A673 (cell line): ENCODE results near the gene GNG12. TPM values are rescaled to one million over a fixed set of nuclear protein-coding genes. Genes with fewer than 3 reads are reported as not detected.
A peak's percentile ranks its signal among the peaks of the same experiment; 100 is the strongest.

Source experiments
- BruUV-seq: library from RNA; stranded (reverse); fragments of 400-500 nt; replicated peaks from 2 replicates; lab custom pipeline; 2021; lab: Mats Ljungman, UMichigan
- CTCF ChIA-PET: fragments of 300-600 bp; sonication (Branson Sonifier 250); formaldehyde crosslinking; loops from one replicate; lab custom pipeline; 2022; ENCODE audit warnings: antibody characterized with exemption; lab: Charles Lee
- POLR2A ChIA-PET: fragments of 300-600 bp; sonication (Branson Sonifier 250); formaldehyde crosslinking; loops from one replicate; lab custom pipeline; 2022; ENCODE audit warnings: antibody characterized with exemption; ENCODE audit not compliant: low non-redundant PET; lab: Charles Lee
- DNase-seq: peaks from one replicate; pipeline ENCODE4 v3.0.0-alpha.2; 2015; ENCODE audit warnings: low spot score
- H3K27ac ChIP-seq: fragments of 200-600 bp; sonication (generic); 2 replicates; pipeline ENCODE4 v1.5.1; 2016; ENCODE audit warnings: mixed run types, low read depth, mild to moderate bottlenecking, mixed read lengths, antibody characterized with exemption, low read length; ENCODE audit not compliant: poor library complexity, severe bottlenecking
- H3K27me3 ChIP-seq: fragments of 200-600 bp; sonication (generic); replicated peaks from 2 replicates; pipeline ENCODE4 v1.6.1; 2017; ENCODE audit warnings: mixed run types, low read depth, mild to moderate bottlenecking, mixed read lengths, antibody characterized with exemption, low read length; ENCODE audit not compliant: insufficient read depth, poor library complexity
- H3K36me3 ChIP-seq: fragments of 200-600 bp; sonication (generic); 2 replicates; pipeline ENCODE4 v1.6.1; 2016; ENCODE audit warnings: mixed run types, mild to moderate bottlenecking, mixed read lengths, antibody characterized with exemption, low read length; ENCODE audit not compliant: insufficient read depth, poor library complexity, severe bottlenecking
- H3K4me1 ChIP-seq: fragments of 200-600 bp; sonication (generic); 2 replicates; pipeline ENCODE4 v1.6.1; 2017; ENCODE audit warnings: mixed run types, mild to moderate bottlenecking, mixed read lengths, antibody characterized with exemption, low read length; ENCODE audit not compliant: insufficient read depth, poor library complexity, severe bottlenecking
- H3K4me3 ChIP-seq: fragments of 200-600 bp; sonication (generic); 2 replicates; pipeline ENCODE4 v1.5.1; 2016; ENCODE audit warnings: low read depth, mixed run types, mild to moderate bottlenecking, mixed read lengths, low read length; ENCODE audit not compliant: poor library complexity, severe bottlenecking
- H3K9me3 ChIP-seq: fragments of 200-600 bp; sonication (generic); 2 replicates; pipeline ENCODE4 v1.6.1; 2016; ENCODE audit warnings: mixed run types, low read depth, mild to moderate bottlenecking, mixed read lengths, antibody characterized with exemption, low read length; ENCODE audit not compliant: poor library complexity, severe bottlenecking
- CTCF ChIP-seq: fragments of 300-800, 200-600 bp; sonication (generic); conservative IDR thresholded peaks from 2 replicates; pipeline ENCODE4 v1.5.1; 2017; ENCODE audit warnings: low read depth, mild to moderate bottlenecking, antibody characterized with exemption, low read length, moderate library complexity, mixed read lengths
- EZH2 ChIP-seq: fragments of 200-600 bp; sonication (generic); IDR thresholded peaks from 2 replicates; pipeline ENCODE4 v1.6.1; 2017; ENCODE audit warnings: borderline replicate concordance, low read depth, mild to moderate bottlenecking, mixed read lengths, antibody characterized with exemption, low read length; ENCODE audit not compliant: poor library complexity, severe bottlenecking
- intact Hi-C: fragments of 100-400 bp; cut with micrococcal nuclease; formaldehyde crosslinking; loops from one replicate; pipeline ENCODE4 v1.10.0; 2022; ENCODE audit not compliant: unreplicated experiment
- total RNA-seq: library from RNA; stranded (reverse); gene quantifications from 2 replicates; pipeline ENCODE4 v1.2.3, GENCODE V29; 2021

The GNG12 gene
- total RNA-seq, 1 experiment from 2014 or later = 54.8 TPM

- ChIA-PET CTCF (interaction anchor here (1.3 kb wide), 1 partner anchor 64 kb away, joined by 3 read pairs; no protein-coding TSS in a partner anchor), POLR2A (no interaction called here)
- TF ChIP-seq EZH2 = no peak
- no peak for TF ChIP-seq CTCF
- Histone ChIP-seq H3K4me3 (peak overlapping the region; percentile 74), H3K4me1 (peaks cover 44% of the 10 kb centered on the region), H3K27me3 (no peaks in the 10 kb centered on the region), H3K27ac (peak overlapping the region; percentile 89), H3K36me3 (no peaks in the 10 kb centered on the region), H3K9me3 (no peaks in the 10 kb centered on the region)
- intact Hi-C loops = loop anchor here (10.0 kb wide), 1 partner anchor 145 kb away; the partner anchor contains the start of gene GADD45A
- BruUV-seq = no TSS peak
- no peak for DNase-seq
These were observed 3.0 kb downstream of the GNG12 start for GRCh38 chr1:67830226-67830625.

- POLR2A ChIA-PET = no interaction called here
- Histone ChIP-seq H3K9me3 (no peaks in the 10 kb centered on the region), H3K27me3 (no peaks in the 10 kb centered on the region), H3K4me3 (no peak overlapping the region), H3K36me3 (no peaks in the 10 kb centered on the region), H3K27ac (no peak overlapping the region), H3K4me1 (peaks cover 30% of the 10 kb centered on the region)
- no peak for DNase-seq
- CTCF ChIA-PET = no interaction called here
- intact Hi-C loops = no loop called here
- no TSS peak for BruUV-seq
- no peak for TF ChIP-seq CTCF
- TF ChIP-seq EZH2 = no peak
These were observed 5.6 kb downstream of the GNG12 start for GRCh38 chr1:67827688-67828087.

- no peaks in the 10 kb centered on the region for H3K36me3 ChIP-seq
- intact Hi-C loops = no loop called here
- CTCF ChIA-PET = no interaction called here
These were observed 7.7 kb downstream of the GNG12 start for GRCh38 chr1:67825591-67825990.

More at GRCh38 chr1:67825591-67825990, 7.7 kb downstream of the GNG12 start:
- H3K4me1 ChIP-seq = peaks cover 25% of the 10 kb centered on the region
- DNase-seq = no peak
- H3K4me3 ChIP-seq = no peak overlapping the region
- POLR2A ChIA-PET = no interaction called here
- no peaks in the 10 kb centered on the region for H3K9me3 ChIP-seq
- no peak overlapping the region for H3K27ac ChIP-seq
- no peak for TF ChIP-seq CTCF
- TF ChIP-seq EZH2 = no peak
- no TSS peak for BruUV-seq
- no peaks in the 10 kb centered on the region for H3K27me3 ChIP-seq
